Epithelial cell of esophagus (primary cell): Measurements from ENCODE around the gene SLC20A1.

Source experiments
- DNase-seq: peaks from one replicate; pipeline ENCODE4 v3.0.0; 2010; ENCODE audit warnings: low read depth
- H3K4me3 ChIP-seq: 2 replicates; pipeline ENCODE4 v1.5.1; 2011; ENCODE audit warnings: mild to moderate bottlenecking, low read length, control low read depth
- CTCF ChIP-seq: IDR thresholded peaks from 2 replicates; pipeline ENCODE4 v1.5.1; 2011; ENCODE audit warnings: low read depth, mild to moderate bottlenecking, low read length, control low read depth, inconsistent platforms; ENCODE audit not compliant: insufficient read depth; ENCODE audit errors: missing control alignments

SLC20A1 gene

GRCh38 chr2:112618383-112618782 is 27.4 kb upstream of the SLC20A1 start:
- no peak overlapping the region for H3K4me3 ChIP-seq
- no peak for TF ChIP-seq CTCF
- DNase-seq = no peak

- DNase-seq = peak; percentile 74
- H3K4me3 ChIP-seq = peak overlapping the region; percentile 4
- no peak for TF ChIP-seq CTCF
These were observed 23.8 kb upstream of the SLC20A1 start for GRCh38 chr2:112621790-112622527.

GRCh38 chr2:112622528-112622849 is 23.2 kb upstream of the SLC20A1 start:
- no peak for TF ChIP-seq CTCF
- peak; percentile 94 for DNase-seq
- no peak overlapping the region for H3K4me3 ChIP-seq

GRCh38 chr2:112623913-112624777 is 21.6 kb upstream of the SLC20A1 start:
- peak; percentile 99 for DNase-seq
- H3K4me3 ChIP-seq = no peak overlapping the region
- no peak for TF ChIP-seq CTCF

- H3K4me3 ChIP-seq = no peak overlapping the region
- no peak for TF ChIP-seq CTCF
- no peak for DNase-seq
These were observed 20.1 kb upstream of the SLC20A1 start for GRCh38 chr2:112625474-112626114.

GRCh38 chr2:112626604-112627059 is 19.1 kb upstream of the SLC20A1 start:
- DNase-seq = peak; percentile 73
- H3K4me3 ChIP-seq = no peak overlapping the region
- peak; percentile 90 for TF ChIP-seq CTCF
